ENCODE data around the gene RUNDC3A. TPM values are rescaled to one million over a fixed set of nuclear protein-coding genes. Genes with fewer than 3 reads are reported as not detected.

The RUNDC3A gene
- total and polyA plus RNA-seq, 2 of the 13 experiments (the other 11 are each of a cell fraction or from before 2014, with no cell fraction given): 0.25 TPM; not detected in 1

- TF ChIP-seq REST (IDR thresholded peaks at IDR 0.05; ENCODE audit: borderline replicate concordance in 1 of 2, low read depth in 1 of 2, low read length in 2 of 2) (no peak), HOMEZ (CRISPR knock-in tag; IDR thresholded peaks at IDR 0.05; ENCODE audit: low read depth) (no peak), MXD4 (CRISPR knock-in tag; IDR thresholded peaks at IDR 0.05) (no peak), FOXK2 (IDR thresholded peaks at IDR 0.05) (no peak), TOPORS (CRISPR knock-in tag; IDR thresholded peaks at IDR 0.05) (no peak), CHD4 (IDR thresholded peaks at IDR 0.05; ENCODE audit: borderline replicate concordance, low read length) (no peak), ZBTB3 (CRISPR knock-in tag; IDR thresholded peaks at IDR 0.05; ENCODE audit: borderline replicate concordance, low read depth) (no peak), KDM5B (CRISPR knock-in tag; IDR thresholded peaks at IDR 0.05; ENCODE audit: borderline replicate concordance) (no peak), SAFB2 (CRISPR knock-in tag; IDR thresholded peaks at IDR 0.05; ENCODE audit: borderline replicate concordance, low read depth) (no peak)
Observed at GRCh38 chr17:44282264-44282663, 26.1 kb upstream of the RUNDC3A start (continued).
